GM12864 (cell line): Measurements from ENCODE around the gene G6PC2.
"Not testable (repeated sequence)": the region's sequence is repeated elsewhere in the genome, so short reads cannot be mapped to it uniquely, and the experiment has no call there.

Source experiments
- DNase-seq: peaks from one replicate; pipeline ENCODE4 v3.0.0-alpha.2; 2011; ENCODE audit warnings: low read depth
- H3K4me3 ChIP-seq: 2 replicates; pipeline ENCODE4 v1.5.1; 2011; ENCODE audit warnings: mild to moderate bottlenecking, low read depth, low read length, control low read depth
- CTCF ChIP-seq: IDR thresholded peaks from 2 replicates; pipeline ENCODE4 v1.5.1; 2011; ENCODE audit warnings: low read depth, mild to moderate bottlenecking, moderate library complexity, low read length, control low read depth, inconsistent platforms; ENCODE audit errors: missing control alignments

G6PC2 gene

GRCh38 chr2:168920504-168921157, 19.5 kb downstream of the G6PC2 start:
- H3K4me3 ChIP-seq = no peak overlapping the region
- no peak for DNase-seq
- peak; percentile 51 for TF ChIP-seq CTCF

DNA sequence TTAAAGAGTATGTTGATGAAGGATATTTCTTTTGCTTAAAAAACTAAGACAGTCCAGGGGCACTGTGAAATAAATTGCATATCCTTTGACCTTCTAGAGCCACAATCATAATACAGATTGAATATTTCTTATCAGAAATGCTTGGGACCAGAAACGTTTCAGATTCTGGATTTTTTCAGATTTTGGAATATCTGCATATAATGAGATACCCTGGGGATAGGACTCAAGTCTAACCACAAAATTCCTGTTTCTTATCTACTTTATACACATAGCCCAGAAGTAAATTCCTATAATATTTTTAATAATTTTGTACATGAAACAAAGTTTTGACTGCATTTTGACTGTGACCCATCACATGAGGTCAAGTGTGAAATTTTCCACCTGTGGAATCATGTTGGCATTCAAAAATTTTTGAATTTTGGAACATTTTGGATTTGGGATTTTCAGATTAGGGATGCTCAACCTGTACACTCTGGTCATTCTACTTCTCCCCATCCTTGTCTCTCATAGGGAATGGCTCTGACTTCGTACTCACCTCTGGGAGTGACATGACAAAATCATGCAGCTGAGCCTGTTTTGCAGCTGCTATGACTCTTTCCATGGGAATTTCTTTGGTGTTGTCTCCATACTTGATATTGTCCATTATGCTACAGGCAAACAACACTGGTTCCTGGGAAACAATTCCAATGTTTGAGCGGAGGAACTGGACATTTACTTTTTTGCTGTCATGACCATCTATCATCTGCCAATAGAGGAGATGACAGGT, 25.7 kb downstream of the G6PC2 start:
- H3K4me3 ChIP-seq = no peak overlapping the region
- DNase-seq = no peak
- no peak for TF ChIP-seq CTCF

DNA sequence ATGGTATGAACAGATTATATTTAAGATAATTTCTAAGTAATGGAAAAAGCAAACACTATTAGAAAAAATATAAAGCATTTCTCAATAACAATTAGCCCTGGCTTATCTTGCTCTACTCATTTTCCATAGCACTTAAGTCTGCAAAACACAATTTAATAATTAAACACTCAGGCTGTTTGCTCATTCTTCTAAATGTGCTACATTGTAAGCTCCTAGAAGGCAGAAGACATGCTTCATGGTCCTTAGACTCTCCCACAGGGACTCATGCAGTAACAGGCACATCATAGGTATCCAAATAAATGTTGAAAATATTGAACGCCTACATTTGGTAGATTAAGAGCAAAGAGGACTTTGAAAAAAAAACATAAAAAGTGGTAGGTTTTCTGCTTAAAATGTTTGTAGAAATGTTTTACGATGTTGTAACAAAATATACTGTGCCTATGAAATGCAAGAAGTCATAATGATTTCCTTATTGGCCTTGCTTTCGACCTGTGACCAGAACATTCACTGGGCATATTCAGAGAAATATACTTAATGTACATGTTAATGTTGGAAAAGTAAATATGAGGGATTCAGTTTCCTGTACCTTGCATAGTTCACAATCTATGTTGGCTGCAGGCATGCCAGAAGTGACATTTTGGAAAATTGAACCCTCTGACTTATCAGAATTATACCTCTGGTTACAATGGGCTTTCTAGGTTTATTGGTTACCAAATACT, 27.2 kb downstream of the G6PC2 start:
- no peak overlapping the region for H3K4me3 ChIP-seq
- DNase-seq = no peak
- no peak for TF ChIP-seq CTCF

DNA sequence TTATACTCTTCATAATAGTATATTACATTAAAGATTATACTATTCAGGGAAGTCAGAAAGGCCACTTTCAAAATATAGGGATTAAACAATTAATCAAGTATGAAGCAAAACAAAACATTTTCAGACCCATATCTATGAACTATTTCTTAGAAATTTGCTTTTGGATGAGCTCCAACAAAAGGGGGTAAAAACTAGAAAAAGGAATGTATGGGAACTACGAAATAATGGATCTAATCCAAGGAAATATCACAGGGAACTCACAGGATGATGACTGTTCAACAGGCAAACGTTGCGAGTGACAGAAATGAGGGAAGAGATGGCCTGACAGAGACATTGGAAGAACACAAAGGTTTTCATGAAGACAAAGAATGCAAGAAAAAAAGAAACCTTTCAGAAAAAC, 27.9 kb downstream of the G6PC2 start:
- no peak for TF ChIP-seq CTCF
- H3K4me3 ChIP-seq = no peak overlapping the region
- DNase-seq = no peak

- TF ChIP-seq CTCF = no peak
- H3K4me3 ChIP-seq = no peak overlapping the region
- DNase-seq = no peak
Measured at GRCh38 chr2:168930242-168930641, 29.2 kb downstream of the G6PC2 start.

- not testable (repeated sequence) for DNase-seq, H3K4me3 ChIP-seq
Measured at GRCh38 chr2:168932174-168932573, 31.1 kb downstream of the G6PC2 start.

DNA sequence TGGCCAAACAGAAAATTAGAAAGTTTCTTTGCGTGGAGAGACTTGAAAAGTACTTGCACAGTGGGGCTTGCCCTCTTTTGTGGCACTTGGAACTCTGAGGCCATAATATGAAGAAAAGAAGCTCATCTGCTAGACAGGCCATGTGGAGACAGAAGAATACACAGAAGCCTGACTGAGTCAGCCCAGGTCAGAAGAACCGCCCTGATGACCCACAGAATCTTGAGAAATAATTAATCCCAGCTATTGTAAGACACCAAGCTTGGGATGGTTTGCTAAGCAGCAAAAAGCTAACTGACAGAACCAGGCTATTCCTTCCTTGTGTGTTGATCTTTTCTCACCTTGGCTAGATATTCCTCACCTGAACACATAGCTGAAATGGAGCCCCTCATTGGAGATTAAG, 33.7 kb downstream of the G6PC2 start:
- no peak for DNase-seq
- TF ChIP-seq CTCF = no peak

More for the DNA sequence above, 33.7 kb downstream of the G6PC2 start:
- no peak overlapping the region for H3K4me3 ChIP-seq
